Stomach (tissue), 4 donors: ENCODE measurements around the gene RHAG.

Source experiments
- CTCF ChIP-seq, 7 experiments: fragments of 450-650 bp in 4 of 7; fragments of 200-600 bp in 3 of 7; sonication (generic) in 3 of 7; IDR thresholded peaks; one replicate each; pipeline ENCODE4 v1.5.1; 2016 to 2019; ENCODE audit warnings: antibody characterized with exemption in 7 of 7, control low read depth in 2 of 7, mild to moderate bottlenecking in 1 of 7
- POLR2A ChIP-seq, 4 donors: fragments of 450-650 bp; IDR thresholded peaks; one replicate each; pipeline ENCODE4 v1.6.1; 2016; ENCODE audit warnings: antibody characterized with exemption in 4 of 4, control low read depth in 2 of 4, mild to moderate bottlenecking in 1 of 4, moderate library complexity in 1 of 4
- POLR2AphosphoS5 ChIP-seq, 3 donors: sonication (generic); formaldehyde crosslinking; IDR thresholded peaks; one replicate each; pipeline ENCODE4 v1.6.1; 2016; ENCODE audit warnings: antibody characterized with exemption in 3 of 3

- TF ChIP-seq CTCF (IDR thresholded peaks at IDR 0.05) (no peak), POLR2A (IDR thresholded peaks at IDR 0.05) (no peak), POLR2AphosphoS5 (IDR thresholded peaks at IDR 0.05) (no peak)
These were observed 80.7 kb downstream of the RHAG start for GRCh38 chr6:49555951-49556350.
